NCI-H2196 (cell line): Measurements from ENCODE around the gene DOC2B.
"Not testable (repeated sequence)": the region's sequence is repeated elsewhere in the genome, so short reads cannot be mapped to it uniquely, and the experiment has no call there.

Source experiments
- DNase-seq: peaks from one replicate; lab custom pipeline; 2025; ENCODE audit not compliant: unreplicated experiment; lab: John Stamatoyannopoulos, UW

The DOC2B gene

GRCh38 chr17:213286-214105 lies 32.0 kb upstream of the DOC2B start:
- DNase-seq = no peak

GRCh38 chr17:210402-210801 lies 29.0 kb upstream of the DOC2B start:
- DNase-seq = no peak

- DNase-seq = no peak
Measured at GRCh38 chr17:208429-208828, 27.0 kb upstream of the DOC2B start.

- no peak for DNase-seq
Measured at GRCh38 chr17:207775-208174, 26.3 kb upstream of the DOC2B start.

- no peak for DNase-seq
Measured at GRCh38 chr17:206941-207560, 25.6 kb upstream of the DOC2B start.

GRCh38 chr17:206484-206883 lies 25.0 kb upstream of the DOC2B start:
- not testable (repeated sequence) for DNase-seq

GRCh38 chr17:205817-206216 lies 24.4 kb upstream of the DOC2B start:
- no peak for DNase-seq

- DNase-seq = no peak
Measured at GRCh38 chr17:205148-205669, 23.8 kb upstream of the DOC2B start.

GRCh38 chr17:204427-205147 lies 23.1 kb upstream of the DOC2B start:
- DNase-seq = no peak

GRCh38 chr17:202501-202951 lies 21.1 kb upstream of the DOC2B start:
- DNase-seq = no peak

GRCh38 chr17:201736-202135 lies 20.3 kb upstream of the DOC2B start:
- not testable (repeated sequence) for DNase-seq

- not testable (repeated sequence) for DNase-seq
Measured at GRCh38 chr17:201257-201656, 19.8 kb upstream of the DOC2B start.

GRCh38 chr17:200586-200985 lies 19.1 kb upstream of the DOC2B start:
- no peak for DNase-seq

GRCh38 chr17:199806-200545 lies 18.5 kb upstream of the DOC2B start:
- DNase-seq = no peak

GRCh38 chr17:199191-199604 lies 17.7 kb upstream of the DOC2B start:
- no peak for DNase-seq

GRCh38 chr17:198225-198624 lies 16.8 kb upstream of the DOC2B start:
- not testable (repeated sequence) for DNase-seq

GRCh38 chr17:197352-197751 lies 15.9 kb upstream of the DOC2B start:
- no peak for DNase-seq

GRCh38 chr17:194828-195602 lies 13.6 kb upstream of the DOC2B start:
- DNase-seq = no peak

- no peak for DNase-seq
Measured at GRCh38 chr17:193841-194806, 12.7 kb upstream of the DOC2B start.
